HUES6 (cell line): ENCODE data around the gene MAP4.
"Not testable (repeated sequence)": the region's sequence is repeated elsewhere in the genome, so short reads cannot be mapped to it uniquely, and the experiment has no call there.

ENCODE experiments used
- H3K27ac ChIP-seq: 2 replicates; pipeline ENCODE4 v1.7.0; 2013; ENCODE audit warnings: low read depth, mild to moderate bottlenecking, low read length, inconsistent platforms
- H3K27me3 ChIP-seq: 2 replicates; pipeline ENCODE4 v1.6.1; 2013; ENCODE audit warnings: low read length; ENCODE audit not compliant: control insufficient read depth, insufficient read depth
- H3K36me3 ChIP-seq: 2 replicates; pipeline ENCODE4 v1.6.1; 2013; ENCODE audit warnings: low read length; ENCODE audit not compliant: control insufficient read depth, insufficient read depth
- H3K4me1 ChIP-seq: 2 replicates; pipeline ENCODE4 v1.6.1; 2013; ENCODE audit warnings: low read length; ENCODE audit not compliant: control insufficient read depth, insufficient read depth
- H3K4me3 ChIP-seq: 2 replicates; pipeline ENCODE4 v1.5.1; 2013; ENCODE audit warnings: low read depth, low read length
- H3K9ac ChIP-seq: one replicate; pipeline ENCODE4 v1.6.1; 2013; ENCODE audit warnings: mild to moderate bottlenecking, low read length
- H3K9me3 ChIP-seq: 2 replicates; pipeline ENCODE4 v1.6.1; 2013; ENCODE audit warnings: low read depth, low read length; ENCODE audit not compliant: control insufficient read depth, insufficient read depth

The MAP4 gene

GRCh38 chr3:48016301-48016973 is at the start of gene MAP4:
MAP4 (minus strand) TSS chr3:48016416; CDS start chr3:47998860, 17,556 bp downstream.
- H3K27me3 ChIP-seq: no peaks in the 10 kb centered on the region
- no peaks in the 10 kb centered on the region for H3K9me3 ChIP-seq
- no peak within 1 kb of the TSS for H3K9ac ChIP-seq
- 0 out of 2 replicates have a peak within 1 kb of the TSS, but pooled peaks have one; percentile 17 for H3K27ac ChIP-seq
- peaks cover 6% of the 10 kb centered on the region; the same call in 1 of the 2 replicates for H3K36me3 ChIP-seq
- H3K4me3 ChIP-seq: no peak within 1 kb of the TSS
- peaks cover 24% of the 10 kb centered on the region for H3K4me1 ChIP-seq

GRCh38 chr3:48065035-48065434 is 48.8 kb upstream of the MAP4 start:
- no peak overlapping the region for H3K4me3 ChIP-seq
- H3K27ac ChIP-seq: no peak overlapping the region
- peaks cover 22% of the 10 kb centered on the region for H3K9me3 ChIP-seq
- no peaks in the 10 kb centered on the region for H3K27me3 ChIP-seq
- H3K36me3 ChIP-seq: peaks cover 22% of the 10 kb centered on the region
- H3K4me1 ChIP-seq: no peaks in the 10 kb centered on the region
- H3K9ac ChIP-seq: no peak overlapping the region

- Histone ChIP-seq H3K27ac (no peak overlapping the region), H3K27me3 (no peaks in the 10 kb centered on the region), H3K4me1 (no peaks in the 10 kb centered on the region), H3K9me3 (peaks cover 26% of the 10 kb centered on the region), H3K36me3 (peaks cover 23% of the 10 kb centered on the region), H3K4me3 (no peak overlapping the region), H3K9ac (no peak overlapping the region)
These were observed 48.1 kb upstream of the MAP4 start for GRCh38 chr3:48064292-48064829.

- Histone ChIP-seq H3K36me3 (peaks cover 27% of the 10 kb centered on the region), H3K9me3 (peaks cover 44% of the 10 kb centered on the region)
- H3K4me3 ChIP-seq, H3K27me3 ChIP-seq, H3K9ac ChIP-seq, H3K4me1 ChIP-seq, H3K27ac ChIP-seq: not testable (repeated sequence)
These were observed 45.4 kb upstream of the MAP4 start for GRCh38 chr3:48061586-48061985.

- H3K4me1 ChIP-seq: no peaks in the 10 kb centered on the region
- H3K27ac ChIP-seq: no peak overlapping the region
- peaks cover 32% of the 10 kb centered on the region for H3K9me3 ChIP-seq
- no peak overlapping the region for H3K4me3 ChIP-seq
- H3K36me3 ChIP-seq: peaks cover 20% of the 10 kb centered on the region
- no peak overlapping the region for H3K9ac ChIP-seq
- no peaks in the 10 kb centered on the region for H3K27me3 ChIP-seq
These were observed 41.9 kb upstream of the MAP4 start for GRCh38 chr3:48058091-48058490.

GRCh38 chr3:48057521-48057920 is 41.3 kb upstream of the MAP4 start:
- H3K9ac ChIP-seq: no peak overlapping the region
- H3K9me3 ChIP-seq: peaks cover 31% of the 10 kb centered on the region
- no peak overlapping the region for H3K27ac ChIP-seq

GRCh38 chr3:48047841-48048464 is 31.7 kb upstream of the MAP4 start:
- H3K4me1 ChIP-seq: no peaks in the 10 kb centered on the region
- no peaks in the 10 kb centered on the region for H3K27me3 ChIP-seq
- H3K9me3 ChIP-seq: no peaks in the 10 kb centered on the region
- no peak overlapping the region for H3K9ac ChIP-seq
- H3K4me3 ChIP-seq: no peak overlapping the region
- peaks cover 20% of the 10 kb centered on the region for H3K36me3 ChIP-seq
- no peak overlapping the region for H3K27ac ChIP-seq

More at GRCh38 chr3:48057521-48057920, 41.3 kb upstream of the MAP4 start:
- Histone ChIP-seq H3K36me3 (peaks cover 17% of the 10 kb centered on the region), H3K4me3 (no peak overlapping the region; the same call in 1 of the 2 replicates), H3K4me1 (no peaks in the 10 kb centered on the region), H3K27me3 (no peaks in the 10 kb centered on the region)

- 0 out of 2 replicates have a peak, but pooled peaks cover 4% of the 10 kb centered on the region for H3K36me3 ChIP-seq
- no peak overlapping the region for H3K4me3 ChIP-seq
- H3K27ac ChIP-seq: no peak overlapping the region
- H3K9me3 ChIP-seq: no peaks in the 10 kb centered on the region
- H3K4me1 ChIP-seq: peaks cover 18% of the 10 kb centered on the region
- no peaks in the 10 kb centered on the region for H3K27me3 ChIP-seq
- H3K9ac ChIP-seq: no peak overlapping the region
These were observed 26.0 kb upstream of the MAP4 start for GRCh38 chr3:48042071-48042760.

GRCh38 chr3:48039487-48040190 is 23.4 kb upstream of the MAP4 start:
- peaks cover 20% of the 10 kb centered on the region for H3K4me1 ChIP-seq
- no peaks in the 10 kb centered on the region for H3K27me3 ChIP-seq
- H3K9me3 ChIP-seq: no peaks in the 10 kb centered on the region
- H3K4me3 ChIP-seq: no peak overlapping the region; the same call in 1 of the 2 replicates
- H3K27ac ChIP-seq: peak overlapping the region; percentile 67; the same call in 1 of the 2 replicates
- no peaks in the 10 kb centered on the region for H3K36me3 ChIP-seq
- H3K9ac ChIP-seq: peak overlapping the region; percentile 38

- peak overlapping the region; percentile 67 for H3K27ac ChIP-seq
- no peaks in the 10 kb centered on the region for H3K36me3 ChIP-seq
- no peak overlapping the region; the same call in 1 of the 2 replicates for H3K4me3 ChIP-seq
- H3K9ac ChIP-seq: peak overlapping the region; percentile 10
- H3K27me3 ChIP-seq: no peaks in the 10 kb centered on the region
- H3K4me1 ChIP-seq: peaks cover 25% of the 10 kb centered on the region
- no peaks in the 10 kb centered on the region for H3K9me3 ChIP-seq
These were observed 22.8 kb upstream of the MAP4 start for GRCh38 chr3:48038971-48039481.
